Measurements from ENCODE around the gene CGNL1.

The CGNL1 gene

DNA sequence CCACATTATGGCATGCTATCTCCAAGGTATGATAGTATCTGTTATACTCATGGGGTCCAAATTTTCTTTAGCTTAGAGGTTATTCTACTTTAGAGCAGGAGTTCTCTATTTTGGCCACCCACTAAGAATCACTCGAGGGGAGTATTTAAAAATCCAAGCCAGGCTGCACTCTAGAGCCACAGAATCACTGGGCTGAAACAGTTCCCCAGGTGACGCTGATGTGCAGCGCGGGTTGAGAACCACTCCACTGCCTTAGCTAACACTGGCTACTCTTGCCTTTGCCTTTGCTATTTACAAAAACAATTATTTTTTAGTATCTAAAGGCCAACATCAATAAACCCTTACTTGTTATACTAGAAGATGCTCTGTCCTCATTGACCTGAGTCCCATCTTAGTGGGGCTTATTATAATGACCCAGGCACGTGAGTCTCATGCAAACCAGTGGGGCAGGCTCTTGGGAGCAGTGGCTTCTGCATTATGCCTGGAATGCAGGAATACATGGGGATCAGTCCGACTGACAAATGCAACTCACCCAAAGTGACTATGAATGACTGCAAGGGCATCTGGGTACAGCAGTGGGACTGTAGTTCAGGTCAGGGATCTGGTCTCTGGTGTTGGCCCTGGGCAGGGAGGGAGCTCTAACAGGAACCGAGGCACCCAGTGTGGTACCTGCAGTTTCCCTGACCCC, 21.7 kb upstream of the CGNL1 start:
- DNase-seq (ENCODE audit: low read depth) = no peak

- no peak for DNase-seq (ENCODE audit: low read depth)
Observed at GRCh38 chr15:57355259-57355658, 21.0 kb upstream of the CGNL1 start.

GRCh38 chr15:57356178-57356577, 20.1 kb upstream of the CGNL1 start:
- no peak for DNase-seq (ENCODE audit: low read depth)

- DNase-seq (ENCODE audit: low read depth) = no peak
Observed at GRCh38 chr15:57356636-57357035, 19.7 kb upstream of the CGNL1 start.

DNA sequence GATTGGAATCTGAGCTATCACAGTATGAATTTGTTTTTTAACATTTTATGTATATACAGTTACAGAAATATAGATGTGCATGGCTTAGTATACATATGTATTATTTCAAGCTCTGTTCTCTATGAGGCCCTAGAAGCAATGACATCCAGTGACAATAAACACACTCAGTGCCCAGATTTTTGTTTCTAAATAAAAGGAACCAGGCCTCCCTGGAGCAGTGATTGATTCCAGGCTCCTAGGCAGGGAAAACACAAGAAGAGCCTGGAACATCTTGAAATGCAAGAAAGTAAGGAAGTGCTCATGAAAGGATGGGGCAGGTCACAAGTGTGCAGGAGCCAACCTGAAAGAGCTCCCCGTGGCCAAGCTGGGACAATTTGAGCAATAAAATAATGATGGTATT, 18.5 kb upstream of the CGNL1 start:
- DNase-seq (ENCODE audit: low read depth) = no peak

- no peak for DNase-seq (ENCODE audit: low read depth)
Observed at GRCh38 chr15:57358571-57358970, 17.7 kb upstream of the CGNL1 start.

DNA sequence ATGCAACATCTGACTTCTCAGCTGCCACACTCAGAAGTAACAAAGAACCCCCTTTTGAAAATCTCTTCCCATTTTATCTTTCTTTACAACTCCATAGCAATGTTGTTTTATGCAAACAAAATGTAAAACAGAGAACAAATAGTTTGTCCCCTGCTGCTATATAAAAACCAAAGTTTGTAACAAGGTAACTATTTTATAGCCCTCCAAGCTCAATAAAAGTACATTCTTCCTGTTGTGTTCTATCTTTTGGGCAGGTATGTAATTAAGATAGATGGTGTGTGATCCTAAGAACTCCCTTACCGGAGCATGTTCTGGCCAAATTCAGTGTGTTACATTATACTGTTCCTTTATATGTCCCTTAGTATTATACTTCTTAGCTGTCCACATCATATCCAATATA, 12.6 kb upstream of the CGNL1 start:
- DNase-seq (ENCODE audit: low read depth) = no peak

GRCh38 chr15:57364282-57365007, 11.9 kb upstream of the CGNL1 start:
- no peak for DNase-seq (ENCODE audit: low read depth)

DNA sequence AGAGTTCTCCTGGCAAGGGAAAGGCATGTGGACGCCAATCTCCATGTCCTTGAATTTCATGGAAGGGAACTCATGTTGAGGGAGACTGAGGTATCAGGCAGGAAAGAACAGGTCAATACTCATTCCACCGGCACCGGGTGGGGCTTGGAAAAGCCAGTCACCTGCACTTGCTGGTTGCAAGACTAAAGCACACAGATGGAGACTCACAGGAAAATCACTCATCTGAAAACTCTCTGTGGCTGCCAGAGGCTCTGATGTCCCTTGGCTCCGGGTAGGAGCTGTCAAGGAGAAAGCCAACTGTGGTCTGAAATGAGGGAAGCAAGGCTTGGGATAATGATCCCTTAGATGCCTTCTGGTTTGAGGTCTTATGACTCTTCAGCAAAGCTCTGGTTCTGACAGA, 8.7 kb upstream of the CGNL1 start:
- DNase-seq (ENCODE audit: low read depth) = no peak

- DNase-seq (ENCODE audit: low read depth) = no peak
Observed at GRCh38 chr15:57370929-57371328, 5.4 kb upstream of the CGNL1 start.

DNA sequence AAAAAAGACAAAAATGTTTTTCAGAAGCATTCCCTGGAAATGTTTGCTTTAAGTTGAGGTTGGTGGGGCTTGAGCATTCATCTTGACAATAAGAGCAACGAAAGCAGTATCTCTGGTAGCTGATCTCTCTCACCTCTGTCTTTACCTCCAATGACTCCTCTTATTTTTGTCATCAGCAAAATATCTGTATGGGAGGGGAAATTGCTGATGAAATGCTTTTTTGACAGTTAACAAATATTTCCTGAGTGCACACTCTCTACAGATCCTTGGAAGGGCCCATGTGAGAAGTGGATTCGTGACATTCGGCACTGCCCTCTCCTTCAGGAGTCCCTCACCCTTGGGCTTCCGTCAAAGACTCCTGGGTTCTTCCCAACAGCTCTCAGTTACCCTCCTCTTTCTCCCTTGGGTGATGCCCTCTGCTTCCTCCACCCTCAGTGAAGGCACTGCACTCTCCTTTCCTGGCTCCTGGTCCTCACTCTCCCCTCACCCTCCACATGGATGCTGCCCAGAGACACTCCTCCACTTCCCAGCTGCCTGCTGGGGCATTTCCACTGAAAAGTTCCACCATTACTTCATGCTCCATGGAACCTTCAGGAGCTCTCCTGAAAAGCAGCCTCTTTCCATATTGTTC, 2.9 kb upstream of the CGNL1 start:
- DNase-seq (ENCODE audit: low read depth) = no peak

GRCh38 chr15:57373882-57374276, 2.4 kb upstream of the CGNL1 start:
- no peak for DNase-seq (ENCODE audit: low read depth)

- DNase-seq (ENCODE audit: low read depth) = no peak
Observed at GRCh38 chr15:57376696-57377477, 582 bp downstream of the CGNL1 start.

DNA sequence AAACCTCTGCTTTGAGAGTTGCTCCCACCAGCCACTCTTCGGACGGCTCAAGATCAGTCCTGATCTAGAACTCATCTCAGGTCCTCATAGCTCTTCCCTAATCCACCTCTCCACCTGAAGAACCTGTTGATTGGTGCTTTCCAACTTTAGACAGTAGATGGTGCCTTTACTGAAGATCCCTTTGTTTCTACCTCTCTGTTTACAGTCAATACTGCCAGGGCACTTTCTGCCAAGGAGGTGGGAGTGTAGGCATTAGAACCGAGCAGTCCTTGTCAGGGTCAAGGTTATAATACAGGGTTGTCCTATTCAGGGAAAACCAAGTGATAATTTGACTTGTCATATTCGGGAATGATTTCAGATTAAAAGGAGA, 1.2 kb downstream of the CGNL1 start:
- no peak for DNase-seq (ENCODE audit: low read depth)

GRCh38 chr15:57379487-57379886, 3.2 kb downstream of the CGNL1 start:
- DNase-seq (ENCODE audit: low read depth) = no peak

DNA sequence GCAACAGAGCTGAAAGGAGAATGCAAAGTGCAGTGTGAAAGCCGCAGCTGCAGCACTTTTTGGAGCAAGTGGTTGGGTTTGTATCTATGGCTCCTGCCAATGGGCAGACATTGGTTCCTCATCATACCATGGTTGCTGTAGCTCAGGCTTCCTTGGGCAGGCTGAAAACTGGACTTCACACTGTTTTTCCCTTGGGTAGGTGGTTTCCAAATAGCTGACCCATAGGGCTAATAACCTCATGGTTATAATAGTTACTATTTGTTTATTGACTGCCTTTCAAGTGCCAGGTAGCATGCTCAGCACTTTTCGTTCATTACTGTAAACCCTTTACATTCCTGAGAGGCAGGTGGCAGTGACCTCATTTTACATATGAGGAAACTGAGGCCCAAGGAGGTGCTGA, 4.5 kb downstream of the CGNL1 start:
- no peak for DNase-seq (ENCODE audit: low read depth)

- DNase-seq (ENCODE audit: low read depth) = no peak
Observed at GRCh38 chr15:57382215-57382614, 5.9 kb downstream of the CGNL1 start.

DNA sequence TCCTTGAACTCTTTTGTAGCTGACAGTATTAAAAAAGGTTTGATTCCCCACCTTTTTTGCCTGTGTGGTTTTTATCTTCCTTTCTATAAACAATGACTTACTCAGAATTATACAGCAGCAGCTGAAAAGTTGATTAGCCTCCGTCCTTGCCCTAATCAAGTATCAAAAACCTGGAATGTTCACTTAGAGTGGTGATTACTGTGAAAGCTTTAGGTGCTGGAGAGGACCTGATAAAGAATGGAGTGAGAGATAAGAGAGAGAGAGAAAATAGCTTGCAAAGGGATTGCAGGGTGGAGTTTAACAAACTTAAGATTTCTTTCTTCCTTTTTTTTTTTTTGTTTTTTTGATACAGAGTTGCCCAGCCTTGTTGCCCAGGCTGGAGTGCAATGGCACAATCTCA, 6.7 kb downstream of the CGNL1 start:
- DNase-seq (ENCODE audit: low read depth) = no peak

DNA sequence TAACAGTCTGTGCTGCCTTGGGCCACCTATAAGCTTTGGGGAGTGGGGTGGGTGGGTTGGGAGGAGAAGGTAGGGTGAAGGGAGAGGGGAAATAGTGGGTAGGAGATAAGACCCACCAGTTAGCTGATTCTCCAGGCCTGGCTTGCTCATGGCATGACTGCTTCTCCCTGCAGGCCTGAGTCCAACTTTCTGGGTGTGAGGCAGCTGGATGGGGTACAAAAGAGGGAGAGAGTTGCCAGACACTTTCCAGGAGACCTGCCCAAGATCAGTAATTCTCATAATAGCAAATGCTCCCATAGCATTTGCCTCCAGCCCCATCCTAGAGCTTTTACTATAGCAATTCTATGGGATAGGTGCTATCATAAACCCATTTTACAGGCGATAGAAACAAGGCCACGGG, 7.7 kb downstream of the CGNL1 start:
- DNase-seq (ENCODE audit: low read depth) = no peak

- DNase-seq (ENCODE audit: low read depth) = no peak
Observed at GRCh38 chr15:57384816-57385215, 8.5 kb downstream of the CGNL1 start.

- no peak for DNase-seq (ENCODE audit: low read depth)
Observed at GRCh38 chr15:57385923-57386390, 9.7 kb downstream of the CGNL1 start.

GRCh38 chr15:57386976-57387375, 10.7 kb downstream of the CGNL1 start:
- DNase-seq (ENCODE audit: low read depth) = no peak

Measured in activated gamma-delta T cell treated with anti-CD3 and anti-CD28 coated beads, Interleukin-2, amount 50 U/mL, for 16 hours (primary cell).